Hematopoietic multipotent progenitor cell treated with erythropoietin and hydrocortisone succinate and interleukin-3 and kit ligand, for 6 days (in vitro differentiated cells): ENCODE data around the gene TMEM54.
A peak's percentile ranks its signal among the peaks of the same experiment; 100 is the strongest.

Experiments used
- DNase-seq: peaks from one replicate; pipeline ENCODE4 v3.0.0-alpha.2; 2015

The TMEM54 gene

DNA sequence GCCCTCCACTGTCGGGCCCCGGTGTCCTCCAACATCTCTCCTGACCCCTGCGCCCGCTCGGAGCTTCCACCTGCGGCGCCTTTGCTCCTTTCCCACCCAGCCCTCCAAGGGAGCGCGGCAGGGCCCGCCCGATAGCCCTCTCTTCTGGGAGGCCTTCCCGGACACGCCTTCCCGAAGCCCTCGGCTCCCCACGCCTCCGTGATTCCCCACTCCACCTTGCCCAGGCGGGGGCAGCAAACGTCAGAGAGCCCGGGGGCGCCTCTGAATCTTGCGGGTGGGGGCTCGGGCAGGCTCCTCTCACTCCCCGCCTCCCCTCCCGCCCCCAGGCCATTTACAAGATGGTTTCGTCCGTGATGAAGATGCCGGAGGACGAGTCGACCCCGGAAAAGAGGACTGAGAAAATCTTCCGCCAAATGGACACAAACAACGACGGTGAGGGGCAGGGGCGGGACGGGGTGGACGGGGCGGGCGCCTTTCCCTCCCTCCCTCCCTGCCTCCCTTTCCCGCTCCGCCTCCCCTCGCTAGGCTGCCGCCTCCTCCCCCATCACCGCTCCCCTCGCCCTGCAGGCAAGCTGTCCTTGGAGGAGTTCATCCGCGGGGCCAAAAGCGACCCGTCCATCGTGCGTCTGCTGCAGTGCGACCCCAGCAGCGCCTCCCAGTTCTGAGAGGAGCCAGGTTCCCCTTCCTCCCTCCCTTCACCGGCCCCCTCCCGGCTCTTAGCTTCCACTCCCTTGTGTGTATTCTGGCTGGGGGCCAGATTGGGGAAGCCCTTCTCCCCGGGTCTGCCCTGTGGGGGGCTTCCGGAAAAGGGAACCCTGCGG is 7.8 kb downstream of the TMEM54 start:
- DNase-seq, result no peak

DNA sequence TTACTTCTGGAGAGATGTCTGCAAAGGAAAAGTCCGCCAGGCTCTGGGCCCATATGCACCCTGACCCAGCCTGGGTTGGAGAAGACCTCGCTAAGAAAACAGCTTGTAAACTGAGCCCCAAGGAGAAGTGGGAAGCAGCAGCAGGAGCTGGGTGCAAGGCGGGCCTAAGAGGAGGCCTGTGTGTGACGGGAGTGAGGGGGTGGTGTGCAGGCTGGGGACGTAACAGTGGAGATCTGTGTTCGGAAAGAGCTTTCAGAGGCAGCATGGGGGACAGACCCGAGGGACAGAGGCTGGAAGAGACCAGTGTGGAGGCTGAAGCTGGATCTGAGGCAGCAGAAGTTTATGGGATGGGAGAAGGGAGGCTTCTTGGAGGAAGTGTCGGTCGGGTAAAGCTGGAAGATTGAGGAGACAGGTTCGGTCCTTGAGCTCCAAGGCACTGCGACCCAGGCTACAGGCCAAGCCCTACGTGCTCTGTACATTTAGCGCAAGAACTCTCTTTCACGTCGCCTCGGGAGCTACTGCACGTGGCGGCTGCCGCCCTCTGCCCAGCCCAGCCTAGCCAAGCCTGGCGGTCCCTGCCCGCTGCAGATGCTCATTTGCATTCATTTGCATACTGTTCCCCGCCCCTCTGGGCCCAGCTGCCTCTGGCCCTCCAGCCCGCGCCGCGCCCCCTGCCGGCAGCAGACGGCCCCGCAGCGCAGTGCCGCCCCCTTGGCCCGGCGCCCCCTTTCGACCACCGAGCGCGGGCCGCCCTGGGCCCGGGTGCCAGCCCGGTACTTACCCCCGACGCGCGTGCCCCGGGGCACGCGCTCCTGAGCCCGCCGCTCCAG is 8.6 kb downstream of the TMEM54 start:
- DNase-seq, result peak; percentile 66

DNA sequence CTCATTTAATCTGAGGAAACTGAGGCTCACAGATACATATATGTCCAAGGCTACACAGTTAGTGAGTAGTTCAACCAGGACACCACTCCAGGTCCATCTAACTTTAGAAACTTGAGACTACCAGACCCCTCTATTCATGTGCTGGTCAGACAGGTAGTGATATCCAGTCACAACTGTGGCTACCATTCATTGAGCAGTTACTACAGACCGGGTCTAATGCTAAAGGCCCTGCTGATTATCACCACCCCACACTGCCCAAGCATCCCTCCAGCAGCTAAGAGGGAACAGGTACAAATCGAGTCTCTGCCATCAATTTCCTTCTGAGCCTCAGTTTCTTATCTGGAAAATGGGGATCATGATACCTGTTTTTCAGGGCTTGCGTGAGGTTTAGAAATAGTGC is 9.6 kb downstream of the TMEM54 start:
- no peak for DNase-seq

DNA sequence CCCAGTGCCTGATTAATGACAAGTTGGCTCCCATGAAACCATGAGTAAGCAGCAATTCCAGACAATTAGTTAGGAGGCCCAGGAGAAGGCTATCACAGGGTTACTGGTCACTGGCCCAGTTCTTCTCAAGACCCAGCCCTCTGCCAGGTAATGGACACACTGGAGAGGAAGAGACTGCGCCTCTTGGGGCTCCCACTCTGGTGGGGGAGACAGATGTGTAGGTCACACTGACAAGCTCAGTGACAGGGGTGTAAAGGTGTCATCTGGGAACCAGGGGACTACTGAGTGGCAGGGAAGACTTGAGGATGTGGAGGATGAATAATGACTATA is 10.0 kb downstream of the TMEM54 start:
- DNase-seq, result no peak

DNA sequence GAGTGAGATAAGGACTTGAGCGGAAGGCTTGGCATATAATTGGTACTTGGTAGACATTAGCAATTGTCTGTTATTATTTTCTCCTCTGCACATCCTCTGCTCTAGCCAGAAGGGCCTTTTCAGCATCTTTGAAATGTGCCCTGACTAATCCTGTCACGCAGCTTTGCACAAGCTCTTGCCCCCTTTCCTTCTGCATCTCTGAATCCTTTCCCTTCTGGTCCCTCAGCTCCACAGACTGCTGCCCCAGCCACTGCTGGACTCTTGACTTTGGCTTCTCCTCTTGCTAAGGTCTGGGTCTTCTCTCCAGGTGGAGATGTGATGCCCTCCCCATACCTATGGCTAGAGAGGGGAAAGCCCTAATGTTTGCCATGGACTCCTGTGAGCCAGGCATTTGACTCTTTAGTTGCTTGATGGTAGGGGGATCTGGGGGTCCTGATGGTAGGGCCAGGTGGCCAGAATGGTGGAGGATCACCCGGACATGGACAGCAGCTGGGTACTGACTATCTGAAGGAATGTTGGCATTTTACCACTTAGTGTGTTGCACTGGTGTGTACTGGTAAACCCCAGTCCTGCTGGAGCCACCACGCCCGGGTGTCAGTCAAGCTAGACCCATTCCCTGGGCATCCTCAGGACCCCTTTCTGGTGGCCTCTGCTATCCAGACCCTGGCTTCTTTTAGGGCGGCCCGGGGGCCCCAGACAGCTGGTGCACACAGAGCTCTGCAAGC is 10.5 kb downstream of the TMEM54 start:
- no peak for DNase-seq

DNA sequence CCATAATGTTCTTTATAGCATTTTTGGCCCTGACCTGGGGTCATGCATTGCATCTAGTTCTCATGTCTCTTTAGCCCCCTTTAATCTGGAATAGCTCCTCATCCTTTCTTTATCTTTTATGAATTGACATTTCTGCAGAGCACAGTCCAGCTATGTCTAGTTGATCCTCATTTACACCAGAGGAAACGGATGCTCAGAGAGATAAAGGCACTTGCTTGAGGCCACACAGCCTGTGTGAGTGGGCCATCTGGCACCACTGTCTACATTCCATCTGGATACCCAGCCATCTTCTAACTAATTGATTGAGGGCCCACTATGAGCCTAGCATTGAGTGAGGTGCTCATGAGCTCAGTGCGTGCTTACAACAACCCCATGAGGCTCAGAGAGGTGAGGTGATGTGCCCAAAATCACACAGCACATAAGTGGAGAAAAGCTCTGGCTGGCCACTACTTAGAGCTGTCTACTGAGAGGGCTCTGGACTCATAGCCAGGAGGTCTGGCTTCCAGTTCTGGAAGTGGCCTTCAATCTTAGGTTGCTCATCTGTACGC is 11.4 kb downstream of the TMEM54 start:
- DNase-seq, result no peak

DNA sequence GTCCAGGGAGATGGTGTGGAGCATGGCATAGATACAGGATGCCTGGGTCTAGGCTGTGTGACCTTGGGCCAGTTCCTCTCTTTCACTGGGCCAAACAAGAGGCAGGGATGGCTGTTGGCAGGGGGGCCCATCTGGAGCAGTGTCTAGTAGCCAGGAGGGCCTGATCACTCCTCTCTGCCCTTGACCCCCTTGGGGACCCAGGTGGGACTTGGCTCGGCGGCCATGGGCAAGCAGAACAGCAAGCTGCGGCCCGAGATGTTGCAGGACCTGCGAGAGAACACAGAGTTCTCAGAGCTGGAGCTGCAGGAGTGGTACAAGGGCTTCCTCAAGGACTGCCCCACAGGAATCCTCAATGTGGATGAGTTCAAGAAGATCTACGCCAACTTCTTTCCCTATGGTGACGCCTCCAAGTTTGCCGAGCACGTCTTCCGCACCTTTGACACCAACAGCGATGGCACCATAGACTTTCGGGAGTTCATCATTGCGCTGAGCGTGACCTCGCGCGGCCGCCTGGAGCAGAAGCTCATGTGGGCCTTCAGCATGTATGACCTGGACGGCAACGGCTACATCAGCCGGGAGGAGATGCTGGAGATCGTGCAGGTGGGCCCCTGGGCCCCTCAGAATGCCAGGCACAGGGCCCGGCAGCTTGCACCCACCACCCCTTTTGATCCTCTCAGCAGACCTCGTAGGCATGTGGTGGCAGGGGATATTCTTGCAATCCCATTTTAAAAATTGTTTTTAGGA is 12.3 kb downstream of the TMEM54 start:
- DNase-seq, result no peak

DNA sequence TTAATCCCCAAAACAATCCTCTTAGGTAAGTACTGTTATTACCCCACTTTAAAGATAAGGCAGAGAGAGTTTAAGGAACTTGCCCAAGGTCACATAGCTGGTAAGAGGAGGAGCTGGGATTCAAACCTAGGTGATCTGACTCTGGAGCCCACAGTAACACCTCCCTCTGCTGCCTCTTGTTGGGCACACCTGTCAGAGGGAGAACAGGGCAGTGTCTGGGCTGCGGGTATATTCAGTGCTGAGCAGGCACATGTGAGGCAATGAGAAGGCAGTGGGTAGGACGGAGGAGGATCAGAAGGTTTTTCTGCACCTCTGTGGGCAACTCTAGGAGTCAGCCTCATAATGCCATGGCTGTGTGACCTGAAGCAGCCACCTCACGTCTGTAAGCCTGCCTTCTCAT is 13.1 kb downstream of the TMEM54 start:
- DNase-seq, result no peak

DNA sequence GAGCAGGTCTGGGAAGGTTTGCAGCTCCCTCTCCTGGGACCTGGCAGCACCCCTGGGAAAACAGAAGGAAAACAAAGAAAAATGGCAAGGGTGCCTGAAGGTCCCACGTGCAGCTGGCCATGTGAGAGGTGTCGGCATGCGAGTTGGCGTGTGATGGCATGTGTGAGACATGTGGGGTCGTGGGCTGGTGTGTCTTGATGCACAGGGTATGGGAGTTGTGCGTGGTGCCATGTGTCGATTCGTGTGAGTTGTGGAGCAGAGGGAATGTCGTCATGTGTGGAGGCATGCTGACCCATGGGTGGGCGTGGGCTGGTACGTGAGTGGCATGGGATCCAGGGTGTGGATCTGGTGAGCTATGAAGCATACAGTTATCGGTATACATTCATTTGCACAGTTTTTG is 13.6 kb downstream of the TMEM54 start:
- no peak for DNase-seq

DNA sequence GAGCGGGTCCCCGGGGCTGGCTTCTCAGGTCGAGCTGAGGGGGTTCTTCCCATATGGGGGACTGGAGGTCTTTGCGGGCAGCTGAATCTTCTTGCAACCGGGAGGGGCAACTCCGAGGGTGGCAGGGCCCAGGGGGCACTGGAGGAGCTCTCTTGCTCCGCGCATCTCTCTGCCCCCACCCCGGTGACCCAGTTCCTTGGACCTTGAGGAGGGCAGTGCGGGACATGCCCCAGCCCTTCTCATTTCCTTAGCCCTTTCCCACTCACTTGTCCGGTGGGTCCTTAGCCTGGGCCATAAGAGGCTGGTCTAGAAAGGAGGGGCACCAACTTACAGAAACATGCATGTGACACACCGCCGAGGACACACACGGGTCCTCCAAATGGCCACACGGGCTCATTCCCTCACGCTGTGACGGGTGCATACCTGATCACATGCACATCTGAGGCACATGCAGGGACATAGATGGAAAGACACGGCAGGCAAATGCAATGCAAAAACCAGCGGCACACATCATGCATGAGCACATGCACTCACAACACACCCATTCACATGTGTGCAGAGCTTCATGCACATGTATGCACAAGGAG is 14.3 kb downstream of the TMEM54 start:
- DNase-seq, result no peak

DNA sequence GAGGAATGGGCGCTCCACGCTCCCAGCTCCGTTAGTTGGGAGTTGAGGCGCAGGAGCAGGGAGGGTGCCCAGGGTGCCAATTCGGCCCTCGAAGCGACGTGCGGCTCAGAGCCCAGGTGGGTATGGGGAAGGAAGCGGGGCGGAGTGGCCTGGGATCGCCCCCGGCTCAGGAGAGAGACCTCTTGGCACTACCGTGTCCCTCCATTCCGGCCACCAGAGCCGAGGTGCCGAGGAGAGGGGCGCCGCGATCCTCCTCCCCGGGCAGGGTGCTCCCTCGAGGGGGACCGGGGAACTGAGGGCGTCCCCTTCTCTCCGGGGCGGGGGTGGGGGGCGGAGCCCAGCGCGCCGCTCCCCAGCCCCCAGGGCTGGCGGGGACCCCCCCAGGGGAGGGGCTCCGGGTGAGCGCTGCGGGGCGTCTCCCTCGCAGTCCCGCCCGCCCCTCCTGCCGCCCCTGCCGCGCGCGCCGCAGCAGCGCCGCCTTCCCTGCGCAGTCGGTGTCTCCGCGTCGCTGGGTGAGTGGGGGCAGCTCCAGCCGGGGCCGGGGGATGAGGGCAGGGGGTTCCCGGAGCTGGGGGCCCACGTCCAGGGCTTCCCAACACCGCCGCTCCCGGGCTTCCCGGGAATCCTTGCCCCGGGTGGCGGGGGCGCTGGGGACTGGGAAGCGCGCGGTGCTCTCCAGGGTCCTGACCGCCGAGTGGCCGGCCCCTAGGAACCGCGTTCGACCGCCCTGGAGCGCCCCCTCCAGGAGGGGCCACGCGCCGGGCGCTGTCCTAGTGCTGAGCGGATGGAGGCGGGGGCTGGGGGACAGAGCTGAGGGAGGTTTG is 15.0 kb downstream of the TMEM54 start, which contains the start of gene HPCA:
Gene HPCA, plus strand, starts transcription at position 488 of the 824 bp plus-strand sequence. CDS start 2,408 bp downstream, outside the sequence.
- DNase-seq, result peak; percentile 87

DNA sequence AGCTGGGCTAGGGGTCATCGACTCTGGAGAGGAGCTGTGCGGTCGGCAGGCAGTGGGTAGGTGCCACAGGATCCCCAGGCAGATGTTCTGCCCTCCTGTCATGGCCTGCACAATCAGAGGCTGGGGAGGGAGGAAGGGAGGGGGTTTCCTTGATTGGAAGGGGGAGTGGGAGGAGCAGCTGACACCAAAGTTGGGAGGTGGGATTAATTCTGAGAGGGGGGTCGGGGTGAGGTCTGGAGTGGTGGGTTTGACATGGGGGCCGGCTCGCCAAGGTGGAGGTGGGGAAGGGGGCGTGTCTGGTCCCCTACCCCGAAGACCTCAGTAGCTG is 15.5 kb downstream of the TMEM54 start:
- no peak for DNase-seq

DNA sequence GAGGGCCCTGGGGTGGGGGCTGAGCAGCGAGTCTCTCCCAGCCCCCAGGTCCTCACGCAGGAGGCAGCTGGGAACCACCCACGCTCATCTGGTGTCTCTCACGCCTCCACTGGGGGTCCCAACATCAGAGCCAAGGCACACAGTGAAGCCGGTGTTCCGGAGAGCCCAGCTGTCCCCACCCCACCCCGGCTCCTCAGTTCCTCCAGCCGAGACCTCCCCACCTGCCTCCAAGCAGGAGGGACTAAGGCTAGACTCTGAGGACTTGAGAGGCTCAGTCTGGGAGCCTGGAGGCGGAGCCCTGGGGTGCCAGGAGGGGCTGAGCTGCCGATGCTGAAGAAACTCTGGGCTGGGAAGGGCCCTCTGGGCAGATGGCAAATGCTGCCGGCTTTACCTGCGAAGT is 16.5 kb downstream of the TMEM54 start:
- DNase-seq, result no peak

DNA sequence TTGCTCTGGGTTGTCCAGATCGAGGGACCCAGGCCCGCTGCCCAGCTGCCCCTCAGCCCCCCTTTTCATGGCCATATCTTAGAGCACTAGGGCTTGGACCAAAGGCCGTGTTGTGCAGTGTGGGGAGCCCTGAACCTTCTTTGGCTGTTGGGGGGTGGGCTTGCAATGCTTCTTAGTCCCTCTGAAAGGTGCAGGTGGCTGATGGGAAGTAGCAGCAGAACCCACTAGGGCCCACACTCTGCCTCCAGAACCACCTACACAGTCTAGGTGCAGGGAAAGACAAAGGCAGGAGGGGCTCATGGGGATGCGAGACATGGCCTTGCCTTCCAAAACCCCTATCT is 17.2 kb downstream of the TMEM54 start:
- no peak for DNase-seq

DNA sequence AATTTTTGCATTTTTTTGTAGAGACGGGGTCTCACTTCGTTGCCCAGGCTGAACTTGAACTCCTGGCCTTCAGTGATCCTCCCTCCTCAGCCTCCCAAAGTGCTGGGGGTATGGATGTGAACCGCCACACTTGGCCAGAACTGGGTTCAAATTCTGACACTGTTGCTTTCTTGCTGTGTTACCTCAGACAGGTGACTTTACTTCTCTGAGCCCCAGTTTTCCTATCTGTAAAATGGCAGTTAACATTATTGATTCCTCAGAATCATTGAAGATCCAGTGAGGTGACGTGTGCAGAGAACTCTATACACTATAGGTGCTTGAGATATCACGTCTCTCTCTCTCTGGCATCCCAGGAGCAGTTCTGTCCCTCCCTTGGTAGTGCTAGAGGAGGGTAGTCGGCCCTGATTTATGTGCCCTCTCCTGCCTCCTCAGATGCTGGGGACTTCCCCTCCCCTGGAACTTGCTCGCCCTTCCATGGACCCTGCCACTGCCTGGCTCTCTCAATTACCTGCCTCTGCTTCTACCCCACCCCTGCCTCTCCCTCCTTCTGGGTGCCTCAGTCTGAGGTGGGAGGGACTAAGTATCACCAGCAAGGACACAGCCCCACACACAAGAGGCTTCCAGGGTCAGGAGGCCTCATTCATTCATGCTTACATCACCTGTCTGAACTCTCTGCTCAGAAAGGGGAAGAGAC is 17.7 kb downstream of the TMEM54 start:
- no peak for DNase-seq

DNA sequence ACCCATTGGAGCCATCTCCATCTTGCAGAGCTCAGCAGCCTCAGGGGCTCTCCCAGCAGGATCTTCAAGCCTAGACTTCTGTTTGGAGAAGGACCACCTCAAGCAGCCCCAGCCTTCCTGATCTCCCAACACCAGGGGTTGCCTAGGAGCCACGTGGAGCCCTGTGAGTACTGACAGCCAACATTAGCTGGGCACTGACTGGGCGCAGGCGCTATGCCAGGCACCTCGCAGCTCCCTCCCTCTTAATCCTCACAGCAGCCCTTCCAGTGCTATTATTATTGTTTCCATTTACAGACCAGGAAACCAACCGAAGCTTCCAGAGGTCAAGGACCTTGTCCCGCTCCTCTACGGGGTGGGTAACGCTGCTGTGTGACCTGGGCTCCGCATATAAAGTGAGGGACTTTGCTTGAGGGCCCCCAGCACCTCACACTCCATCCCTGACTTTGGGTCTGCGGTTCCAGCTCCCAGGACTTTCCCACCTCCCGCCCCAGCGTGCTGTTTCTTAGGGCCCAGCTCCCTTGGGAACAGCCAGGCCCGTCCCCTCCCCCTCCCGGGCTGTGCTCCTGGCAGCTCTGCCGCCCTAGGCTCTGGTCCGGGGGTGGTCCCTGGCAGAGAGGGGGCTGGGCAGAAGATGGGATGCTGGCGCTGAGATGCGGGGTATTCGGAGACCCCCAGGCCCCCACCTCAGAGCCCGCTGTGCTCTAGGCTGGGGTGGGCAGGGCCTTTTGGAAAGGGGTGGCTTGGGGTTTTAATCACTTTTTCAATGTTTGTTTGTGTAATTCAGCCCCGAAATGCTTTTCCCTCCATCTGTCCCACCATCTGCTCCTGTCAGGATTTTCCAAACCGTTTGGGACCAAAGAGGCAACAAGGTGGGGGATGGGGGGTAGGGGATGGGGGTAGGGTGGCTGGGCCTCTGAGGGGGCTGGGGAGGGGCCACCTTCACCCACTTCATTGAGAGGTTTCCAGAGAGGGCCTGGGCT is 19.0 kb downstream of the TMEM54 start:
- DNase-seq, result no peak

DNA sequence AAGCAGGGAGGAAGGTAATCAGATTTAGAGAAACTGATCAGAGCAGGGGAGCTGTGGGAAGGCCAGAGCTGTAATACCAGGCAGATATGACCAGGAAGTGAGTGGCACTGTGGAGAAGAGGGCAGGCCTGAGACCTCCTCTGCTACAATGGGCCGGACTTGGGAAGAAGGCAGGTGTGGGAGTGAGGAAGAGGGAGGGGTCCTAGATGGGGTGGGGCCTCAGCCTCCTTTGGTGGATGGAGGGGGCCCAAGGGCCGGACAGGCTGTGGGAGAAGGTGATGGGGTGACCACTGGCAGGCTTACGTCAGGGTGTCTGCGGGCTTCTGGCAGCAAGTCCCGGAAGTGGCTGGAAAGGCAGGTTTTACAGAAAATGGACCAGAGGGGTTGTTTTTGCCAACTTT is 19.9 kb downstream of the TMEM54 start:
- no peak for DNase-seq

DNA sequence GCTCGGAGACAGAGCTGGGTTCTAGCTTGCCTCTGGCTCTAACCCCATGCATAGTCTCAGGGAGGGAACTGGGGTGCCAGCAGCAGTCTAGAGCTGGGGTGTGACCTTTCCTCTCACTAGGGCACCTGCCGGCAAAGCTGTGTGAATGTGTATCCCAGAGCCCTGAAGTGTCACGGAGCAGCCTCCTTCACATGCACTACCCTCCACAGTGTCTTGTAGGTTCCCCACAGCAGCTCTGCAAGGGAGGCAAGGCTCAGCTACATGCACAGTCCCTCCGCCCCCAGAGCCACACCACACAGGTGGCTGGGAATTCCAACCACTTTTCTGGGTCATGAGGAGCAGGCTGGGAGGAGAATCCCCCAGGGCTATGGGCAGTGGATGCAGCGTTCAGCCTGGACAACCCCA is 22.6 kb downstream of the TMEM54 start:
- no peak for DNase-seq

DNA sequence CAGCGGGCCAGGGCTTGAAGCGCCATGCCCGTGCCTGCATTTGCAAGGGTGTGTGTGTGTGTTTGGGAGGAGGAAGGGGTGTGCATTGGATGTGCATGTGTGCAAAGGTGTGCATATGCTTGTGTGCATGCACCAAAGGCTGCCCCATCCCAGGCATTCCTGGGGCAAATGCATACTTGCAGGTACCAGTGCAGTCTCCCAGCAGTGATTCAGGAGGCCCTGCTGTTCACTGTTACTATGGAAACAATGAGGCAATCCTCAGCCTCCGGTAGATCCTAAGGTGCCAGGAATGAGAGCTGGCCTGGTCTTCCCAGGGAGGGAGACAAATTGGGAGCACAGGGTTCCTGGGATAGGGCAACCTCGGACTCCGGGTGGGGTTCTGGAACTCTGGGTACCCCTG is 23.0 kb downstream of the TMEM54 start:
- no peak for DNase-seq
